DND-41 (cell line): Measurements from ENCODE around the gene NUP153.
"Not testable (repeated sequence)": the region's sequence is repeated elsewhere in the genome, so short reads cannot be mapped to it uniquely, and the experiment has no call there.

Experiments used
- ATAC-seq: fragments of 200-7000 bp; cut with Tn5 transposase; 3 replicates; pipeline ENCODE4 v1.9.1; 2021; ENCODE audit warnings: low read depth; ENCODE audit not compliant: insufficient read depth
- DNase-seq: peaks from one replicate; pipeline ENCODE4 v3.0.0-alpha.2; 2020
- H2AFZ ChIP-seq: 2 replicates; pipeline ENCODE4 v1.6.0; 2012; ENCODE audit warnings: low read depth, low read length
- H3K27ac ChIP-seq: 2 replicates; pipeline ENCODE4 v1.5.1; 2012; ENCODE audit warnings: low read length, inconsistent platforms
- H3K27me3 ChIP-seq: fragments of 200-600 bp; sonication (generic); 2 replicates; pipeline ENCODE4 v1.6.0; 2012; ENCODE audit warnings: low read length, mild to moderate bottlenecking, inconsistent platforms; ENCODE audit not compliant: insufficient read depth, poor library complexity
- H3K36me3 ChIP-seq: 2 replicates; pipeline ENCODE4 v1.5.1; 2012; ENCODE audit warnings: low read length, inconsistent platforms; ENCODE audit not compliant: insufficient read depth
- H3K4me1 ChIP-seq: 2 replicates; pipeline ENCODE4 v1.5.1; 2012; ENCODE audit warnings: mild to moderate bottlenecking, low read length; ENCODE audit not compliant: insufficient read depth
- H3K4me2 ChIP-seq: 2 replicates; pipeline ENCODE4 v1.6.0; 2012; ENCODE audit warnings: mild to moderate bottlenecking, moderate library complexity, low read length, inconsistent platforms; ENCODE audit not compliant: insufficient read depth
- H3K4me3 ChIP-seq, 2 experiments: fragments of 200-600 bp in 1 of 2; shearing (Covaris generic) in 1 of 2; 2 replicates each; pipeline ENCODE4 v1.5.1; 2012 to 2016; ENCODE audit warnings: inconsistent platforms in 2 of 2, low read length in 2 of 2, mild to moderate bottlenecking in 2 of 2, low read depth in 1 of 2, moderate library complexity in 1 of 2
- H3K79me2 ChIP-seq: 2 replicates; pipeline ENCODE4 v1.6.0; 2012; ENCODE audit warnings: low read length, inconsistent platforms; ENCODE audit not compliant: insufficient read depth
- H3K9ac ChIP-seq: 2 replicates; pipeline ENCODE4 v1.6.0; 2012; ENCODE audit warnings: low read depth, mild to moderate bottlenecking, inconsistent platforms, low read length, moderate library complexity
- H3K9me3 ChIP-seq: 2 replicates; pipeline ENCODE4 v1.5.1; 2012; ENCODE audit warnings: low read length, moderate library complexity, mild to moderate bottlenecking, inconsistent platforms; ENCODE audit not compliant: insufficient read depth, severe bottlenecking
- H4K20me1 ChIP-seq: 2 replicates; pipeline ENCODE4 v1.6.0; 2012; ENCODE audit warnings: low read length; ENCODE audit not compliant: insufficient read depth
- CTCF ChIP-seq: IDR thresholded peaks from 2 replicates; pipeline ENCODE4 v1.5.1; 2012; ENCODE audit warnings: borderline replicate concordance, low read length, moderate library complexity, mild to moderate bottlenecking; ENCODE audit not compliant: poor library complexity, severe bottlenecking; ENCODE audit errors: extremely low read depth
- EZH2 ChIP-seq: IDR thresholded peaks from 3 replicates; pipeline ENCODE4 v1.6.1; 2012; ENCODE audit warnings: borderline replicate concordance, low read depth, mild to moderate bottlenecking, moderate library complexity, low read length, inconsistent platforms; ENCODE audit not compliant: severe bottlenecking

The NUP153 gene

GRCh38 chr6:17737704-17738252 is 31.1 kb upstream of the NUP153 start:
- no peak for ATAC-seq
- Histone ChIP-seq H3K4me3 (no peak overlapping the region), H4K20me1 (no peaks in the 10 kb centered on the region), H3K9me3 (peaks cover 6% of the 10 kb centered on the region), H3K27ac (no peak overlapping the region), H3K79me2 (no peaks in the 10 kb centered on the region), H3K9ac (no peak overlapping the region), H2AFZ (no peak overlapping the region), H3K36me3 (no peaks in the 10 kb centered on the region), H3K4me2 (no peak overlapping the region), H3K27me3 (no peaks in the 10 kb centered on the region), H3K4me1 (0 out of 2 replicates have a peak, but pooled peaks cover 3% of the 10 kb centered on the region)
- TF ChIP-seq EZH2 (no peak), CTCF (no peak)
- DNase-seq: no peak

DNA sequence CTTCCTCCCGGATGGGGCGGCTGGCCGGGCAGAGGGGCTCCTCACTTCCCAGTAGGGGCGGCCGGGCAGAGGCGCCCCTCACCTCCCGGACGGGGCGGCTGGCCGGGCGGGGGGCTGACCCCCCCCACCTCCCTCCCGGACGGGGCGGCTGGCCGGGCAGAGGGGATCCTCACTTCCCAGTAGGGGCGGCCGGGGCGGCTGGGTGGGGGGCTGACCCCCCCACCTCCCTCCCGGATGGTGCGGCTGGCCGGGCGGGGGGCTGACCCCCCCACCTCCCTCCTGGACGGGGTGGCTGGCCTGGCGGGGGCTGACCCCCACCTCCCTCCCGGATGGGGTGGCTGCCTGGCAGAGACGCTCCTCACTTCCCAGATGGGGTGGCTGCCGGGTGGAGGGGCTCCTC is 28.6 kb upstream of the NUP153 start:
- not testable (repeated sequence) for H3K4me1 ChIP-seq, H3K79me2 ChIP-seq, H2AFZ ChIP-seq, H3K9ac ChIP-seq, DNase-seq, H3K9me3 ChIP-seq, H3K4me2 ChIP-seq, ATAC-seq, H4K20me1 ChIP-seq, H3K36me3 ChIP-seq, H3K27ac ChIP-seq, H3K4me3 ChIP-seq, H3K27me3 ChIP-seq

DNA sequence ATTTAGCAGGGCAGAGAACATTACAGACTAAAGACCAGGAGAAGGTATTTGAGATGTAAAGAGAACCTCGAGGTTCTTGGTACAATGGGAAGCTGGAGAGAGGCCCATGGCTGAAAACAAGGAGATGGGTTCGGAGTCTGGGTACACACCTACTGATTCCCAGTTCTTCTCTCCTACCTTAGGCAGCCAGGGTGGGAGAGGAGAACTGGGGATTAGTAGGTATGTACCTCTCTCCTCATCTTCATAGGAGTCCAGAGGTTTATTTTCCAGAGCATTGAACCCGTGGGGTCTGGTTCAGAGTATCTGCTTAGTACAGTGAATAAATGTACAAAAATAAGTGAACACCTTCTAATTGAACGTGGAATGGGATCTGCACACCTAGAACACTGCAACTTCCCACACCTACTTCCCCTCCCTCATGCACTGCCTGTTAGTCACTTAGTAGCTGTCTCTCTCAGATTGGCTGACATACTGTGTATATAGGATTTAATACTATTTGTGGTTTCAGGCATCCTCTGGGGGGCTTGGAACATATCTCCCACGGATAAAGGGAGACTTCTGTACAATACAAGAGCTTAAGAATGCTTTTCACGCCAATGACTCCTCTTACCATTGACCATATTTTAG is 23.5 kb upstream of the NUP153 start:
- no peak overlapping the region for H2AFZ ChIP-seq

More for the DNA sequence above, 23.5 kb upstream of the NUP153 start:
- DNase-seq: no peak
- no peak overlapping the region for H3K4me2 ChIP-seq
- H4K20me1 ChIP-seq: no peaks in the 10 kb centered on the region
- ATAC-seq: no peak
- no peak overlapping the region for H3K9ac ChIP-seq
- no peaks in the 10 kb centered on the region for H3K27me3 ChIP-seq
- H3K79me2 ChIP-seq: no peaks in the 10 kb centered on the region
- H3K36me3 ChIP-seq: no peaks in the 10 kb centered on the region
- TF ChIP-seq EZH2: no peak
- no peak for TF ChIP-seq CTCF
- H3K27ac ChIP-seq: no peak overlapping the region
- H3K9me3 ChIP-seq: no peaks in the 10 kb centered on the region
- no peaks in the 10 kb centered on the region for H3K4me1 ChIP-seq
- no peak overlapping the region for H3K4me3 ChIP-seq
